ENCODE measurements around the gene MACO1.
"Not testable (repeated sequence)": the region's sequence is repeated elsewhere in the genome, so short reads cannot be mapped to it uniquely, and the experiment has no call there.

DNA sequence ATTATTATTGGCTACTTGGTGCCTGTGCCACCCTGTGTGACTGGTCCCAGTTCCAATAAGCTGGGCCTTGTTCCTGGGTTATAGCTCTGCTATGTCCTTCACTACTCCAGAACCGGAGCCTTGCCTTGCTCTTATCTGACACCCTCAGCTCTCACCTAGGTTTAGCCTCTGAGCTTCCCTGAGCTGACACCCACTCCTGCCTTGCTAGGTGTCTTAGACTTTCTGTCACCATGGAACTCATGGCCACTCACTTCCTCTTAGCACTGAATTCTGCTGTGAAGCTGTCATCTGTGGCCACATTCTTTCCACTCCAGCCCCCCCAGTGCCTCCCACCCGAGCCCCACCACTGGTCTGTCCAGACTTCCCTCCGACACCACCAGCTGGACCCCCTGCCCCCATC is 41.0 kb upstream of the MACO1 start:
- TF ChIP-seq, protein P1, sequence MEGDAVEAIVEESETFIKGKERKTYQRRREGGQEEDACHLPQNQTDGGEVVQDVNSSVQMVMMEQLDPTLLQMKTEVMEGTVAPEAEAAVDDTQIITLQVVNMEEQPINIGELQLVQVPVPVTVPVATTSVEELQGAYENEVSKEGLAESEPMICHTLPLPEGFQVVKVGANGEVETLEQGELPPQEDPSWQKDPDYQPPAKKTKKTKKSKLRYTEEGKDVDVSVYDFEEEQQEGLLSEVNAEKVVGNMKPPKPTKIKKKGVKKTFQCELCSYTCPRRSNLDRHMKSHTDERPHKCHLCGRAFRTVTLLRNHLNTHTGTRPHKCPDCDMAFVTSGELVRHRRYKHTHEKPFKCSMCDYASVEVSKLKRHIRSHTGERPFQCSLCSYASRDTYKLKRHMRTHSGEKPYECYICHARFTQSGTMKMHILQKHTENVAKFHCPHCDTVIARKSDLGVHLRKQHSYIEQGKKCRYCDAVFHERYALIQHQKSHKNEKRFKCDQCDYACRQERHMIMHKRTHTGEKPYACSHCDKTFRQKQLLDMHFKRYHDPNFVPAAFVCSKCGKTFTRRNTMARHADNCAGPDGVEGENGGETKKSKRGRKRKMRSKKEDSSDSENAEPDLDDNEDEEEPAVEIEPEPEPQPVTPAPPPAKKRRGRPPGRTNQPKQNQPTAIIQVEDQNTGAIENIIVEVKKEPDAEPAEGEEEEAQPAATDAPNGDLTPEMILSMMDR (IDR thresholded peaks at IDR 0.05): not testable (repeated sequence)
- not testable (repeated sequence) for TF ChIP-seq POLR2A (IDR thresholded peaks at IDR 0.05)

All from thyroid gland (tissue), 4 donors.